KMS-11 (cell line): ENCODE results near the gene NFATC2.

Experiments
- H2AFZ ChIP-seq: fragments of 200-600 bp; sonication (generic); 2 replicates; pipeline ENCODE4 v1.6.1; 2016; ENCODE audit warnings: antibody characterized with exemption, mixed run types, low read depth
- H3K27ac ChIP-seq: fragments of 200-600 bp; sonication (generic); 2 replicates; pipeline ENCODE4 v1.6.1; 2016; ENCODE audit warnings: mild to moderate bottlenecking, mixed run types
- H3K27me3 ChIP-seq: fragments of 200-600 bp; sonication (generic); 2 replicates; pipeline ENCODE4 v1.6.1; 2017; ENCODE audit warnings: mild to moderate bottlenecking, low read depth, mixed run types, moderate library complexity; ENCODE audit not compliant: insufficient read depth
- H3K36me3 ChIP-seq: fragments of 200-600 bp; sonication (generic); 2 replicates; pipeline ENCODE4 v1.6.1; 2017; ENCODE audit warnings: mild to moderate bottlenecking, mixed run types; ENCODE audit not compliant: insufficient read depth
- H3K4me1 ChIP-seq: fragments of 200-600 bp; sonication (generic); 2 replicates; pipeline ENCODE4 v1.6.1; 2016; ENCODE audit warnings: mild to moderate bottlenecking, low read depth, mixed run types; ENCODE audit not compliant: poor library complexity, severe bottlenecking
- H3K4me2 ChIP-seq: fragments of 200-600 bp; sonication (generic); 2 replicates; pipeline ENCODE4 v1.7.0; 2016; ENCODE audit warnings: mild to moderate bottlenecking, mixed run types
- H3K4me3 ChIP-seq: fragments of 200-600 bp; sonication (generic); IDR thresholded peaks from 2 replicates; pipeline ENCODE4 v1.6.1; 2017; ENCODE audit warnings: low read depth, low read length, mixed read lengths; ENCODE audit not compliant: insufficient read depth
- H3K79me2 ChIP-seq: fragments of 200-600 bp; sonication (generic); 2 replicates; pipeline ENCODE4 v1.6.1; 2016; ENCODE audit warnings: low read depth, mixed run types; ENCODE audit not compliant: insufficient read depth
- H3K9ac ChIP-seq: fragments of 200-600 bp; sonication (generic); 2 replicates; pipeline ENCODE4 v1.6.1; 2016; ENCODE audit warnings: mild to moderate bottlenecking, mixed run types
- H4K20me1 ChIP-seq: fragments of 200-600 bp; sonication (generic); 2 replicates; pipeline ENCODE4 v1.6.1; 2016; ENCODE audit warnings: mild to moderate bottlenecking, mixed run types; ENCODE audit not compliant: insufficient read depth
- TF ChIP-seq, protein P1 (sequence below): fragments of 200-600 bp; sonication (generic); conservative IDR thresholded peaks from 2 replicates; pipeline ENCODE4 v1.6.1; 2017; ENCODE audit warnings: low read depth, mild to moderate bottlenecking, antibody characterized with exemption, low read length, moderate library complexity, mixed read lengths

The NFATC2 gene

DNA sequence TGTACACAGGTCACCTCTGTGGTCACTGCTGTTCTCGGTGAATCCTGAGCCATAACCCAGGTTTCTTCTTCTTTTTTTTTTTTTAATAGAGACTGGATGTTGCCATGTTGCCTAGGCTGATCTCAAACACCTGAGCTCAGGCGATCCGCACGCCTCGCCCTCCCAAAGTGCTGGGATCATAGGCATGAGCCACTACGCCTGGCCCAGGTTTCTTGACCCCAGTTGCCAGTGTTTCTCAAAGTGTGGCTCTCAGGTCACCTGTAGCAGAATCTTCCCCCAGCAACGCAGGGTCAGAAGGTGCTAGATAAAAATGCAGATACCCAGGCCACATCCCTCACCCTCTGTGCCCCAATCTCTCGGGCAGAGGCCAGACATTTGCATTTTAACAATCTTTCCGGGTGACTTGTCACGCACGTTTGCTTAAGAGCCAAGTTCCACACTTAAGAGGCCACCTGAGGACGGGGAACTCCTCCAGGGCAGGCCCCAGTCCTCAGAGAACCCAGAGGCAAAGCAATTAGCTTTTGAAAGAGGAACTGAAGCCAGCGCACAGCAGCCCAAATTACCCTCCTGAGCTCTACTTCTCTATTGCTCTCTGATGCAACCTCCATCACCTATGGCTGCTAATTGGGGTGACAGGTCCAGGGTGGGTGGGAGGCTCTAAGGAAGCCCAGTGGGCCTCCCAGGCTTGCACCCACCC lies 81.8 kb downstream of the NFATC2 start:
- H3K4me2 ChIP-seq, result no peak overlapping the region

GRCh38 chr20:51460163-51460562 lies 82.4 kb downstream of the NFATC2 start:
- no peak overlapping the region for H3K4me3 ChIP-seq

More for the DNA sequence above, 81.8 kb downstream of the NFATC2 start:
- Histone ChIP-seq H3K4me3 (no peak overlapping the region), H2AFZ (no peak overlapping the region), H3K36me3 (no peaks in the 10 kb centered on the region; the same call in 1 of the 2 replicates), H3K9ac (no peak overlapping the region), H3K79me2 (no peaks in the 10 kb centered on the region), H4K20me1 (no peaks in the 10 kb centered on the region), H3K27me3 (no peaks in the 10 kb centered on the region), H3K4me1 (no peaks in the 10 kb centered on the region), H3K27ac (no peak overlapping the region)
- TF ChIP-seq, protein P1, sequence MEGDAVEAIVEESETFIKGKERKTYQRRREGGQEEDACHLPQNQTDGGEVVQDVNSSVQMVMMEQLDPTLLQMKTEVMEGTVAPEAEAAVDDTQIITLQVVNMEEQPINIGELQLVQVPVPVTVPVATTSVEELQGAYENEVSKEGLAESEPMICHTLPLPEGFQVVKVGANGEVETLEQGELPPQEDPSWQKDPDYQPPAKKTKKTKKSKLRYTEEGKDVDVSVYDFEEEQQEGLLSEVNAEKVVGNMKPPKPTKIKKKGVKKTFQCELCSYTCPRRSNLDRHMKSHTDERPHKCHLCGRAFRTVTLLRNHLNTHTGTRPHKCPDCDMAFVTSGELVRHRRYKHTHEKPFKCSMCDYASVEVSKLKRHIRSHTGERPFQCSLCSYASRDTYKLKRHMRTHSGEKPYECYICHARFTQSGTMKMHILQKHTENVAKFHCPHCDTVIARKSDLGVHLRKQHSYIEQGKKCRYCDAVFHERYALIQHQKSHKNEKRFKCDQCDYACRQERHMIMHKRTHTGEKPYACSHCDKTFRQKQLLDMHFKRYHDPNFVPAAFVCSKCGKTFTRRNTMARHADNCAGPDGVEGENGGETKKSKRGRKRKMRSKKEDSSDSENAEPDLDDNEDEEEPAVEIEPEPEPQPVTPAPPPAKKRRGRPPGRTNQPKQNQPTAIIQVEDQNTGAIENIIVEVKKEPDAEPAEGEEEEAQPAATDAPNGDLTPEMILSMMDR, result no peak

DNA sequence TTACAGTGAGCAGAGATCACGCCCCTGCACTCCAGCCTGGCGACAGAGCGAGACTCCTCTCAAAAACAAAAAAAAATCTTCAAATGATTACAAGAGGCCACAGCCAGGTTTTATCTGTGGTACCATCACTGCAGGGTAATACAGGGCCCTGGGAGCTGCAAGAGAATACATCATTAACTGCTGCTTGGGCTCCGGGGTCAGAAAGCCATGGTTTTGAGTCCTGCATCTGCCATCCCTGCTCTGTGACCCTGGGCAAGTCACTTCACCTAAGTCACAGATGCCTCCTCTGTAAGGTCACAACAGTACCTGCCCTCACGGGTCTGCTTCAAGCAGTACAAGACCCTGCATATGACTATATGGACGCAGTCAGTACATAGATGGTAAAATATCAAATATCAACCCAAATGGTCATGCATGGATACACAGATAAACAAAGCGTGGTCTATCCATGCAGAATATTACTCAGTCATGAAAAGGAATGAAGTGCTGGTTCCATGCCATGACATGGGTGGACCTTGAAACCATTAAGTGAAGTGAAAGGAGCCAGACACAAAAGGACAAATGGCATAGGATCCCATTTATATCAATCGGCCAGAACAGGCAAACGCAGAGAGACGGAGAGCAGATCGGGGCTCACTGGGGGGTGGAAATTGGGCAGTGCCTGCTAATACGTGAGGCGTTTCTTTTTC lies 83.6 kb downstream of the NFATC2 start:
- H3K27me3 ChIP-seq, result no peaks in the 10 kb centered on the region
- H3K27ac ChIP-seq, result no peak overlapping the region
- H2AFZ ChIP-seq, result no peak overlapping the region
- H4K20me1 ChIP-seq, result no peaks in the 10 kb centered on the region
- no peak overlapping the region for H3K4me2 ChIP-seq
- H3K4me3 ChIP-seq, result no peak overlapping the region
- no peaks in the 10 kb centered on the region; the same call in 1 of the 2 replicates for H3K36me3 ChIP-seq
- H3K9ac ChIP-seq, result no peak overlapping the region
- no peaks in the 10 kb centered on the region for H3K4me1 ChIP-seq
- no peaks in the 10 kb centered on the region for H3K79me2 ChIP-seq
- TF ChIP-seq, protein P1, result no peak

More at GRCh38 chr20:51460163-51460562, 82.4 kb downstream of the NFATC2 start:
- no peaks in the 10 kb centered on the region for H3K27me3 ChIP-seq
- no peaks in the 10 kb centered on the region for H3K79me2 ChIP-seq
- no peaks in the 10 kb centered on the region for H3K4me1 ChIP-seq
- no peak overlapping the region for H2AFZ ChIP-seq
- H3K27ac ChIP-seq, result no peak overlapping the region
- TF ChIP-seq, protein P1, result no peak
- H3K36me3 ChIP-seq, result no peaks in the 10 kb centered on the region; the same call in 1 of the 2 replicates
- no peak overlapping the region for H3K9ac ChIP-seq
- H3K4me2 ChIP-seq, result no peak overlapping the region
- H4K20me1 ChIP-seq, result no peaks in the 10 kb centered on the region

- Histone ChIP-seq H3K9ac (no peak overlapping the region), H2AFZ (no peak overlapping the region), H4K20me1 (no peaks in the 10 kb centered on the region), H3K27ac (no peak overlapping the region), H3K36me3 (no peaks in the 10 kb centered on the region; the same call in 1 of the 2 replicates), H3K4me2 (no peak overlapping the region), H3K27me3 (no peaks in the 10 kb centered on the region), H3K4me1 (no peaks in the 10 kb centered on the region), H3K4me3 (no peak overlapping the region), H3K79me2 (no peaks in the 10 kb centered on the region)
- TF ChIP-seq, protein P1, result no peak
These were observed 85.0 kb downstream of the NFATC2 start for GRCh38 chr20:51457533-51457932.
